Stimulated activated CD8-positive, alpha-beta memory T cell treated with anti-CD3 and anti-CD28 coated beads, Interleukin-4, amount 100 ng/mL, for 1 hour (primary cell): ENCODE data around the gene ETV6.
"Not testable (repeated sequence)": the region's sequence is repeated elsewhere in the genome, so short reads cannot be mapped to it uniquely, and the experiment has no call there.

ENCODE experiments used
- DNase-seq, 2 donors: peaks; one replicate each; pipeline ENCODE4 v3.0.0-alpha.2; 2020; ENCODE audit warnings: low read depth in 2 of 2, low spot score in 1 of 2

ETV6 gene

DNA sequence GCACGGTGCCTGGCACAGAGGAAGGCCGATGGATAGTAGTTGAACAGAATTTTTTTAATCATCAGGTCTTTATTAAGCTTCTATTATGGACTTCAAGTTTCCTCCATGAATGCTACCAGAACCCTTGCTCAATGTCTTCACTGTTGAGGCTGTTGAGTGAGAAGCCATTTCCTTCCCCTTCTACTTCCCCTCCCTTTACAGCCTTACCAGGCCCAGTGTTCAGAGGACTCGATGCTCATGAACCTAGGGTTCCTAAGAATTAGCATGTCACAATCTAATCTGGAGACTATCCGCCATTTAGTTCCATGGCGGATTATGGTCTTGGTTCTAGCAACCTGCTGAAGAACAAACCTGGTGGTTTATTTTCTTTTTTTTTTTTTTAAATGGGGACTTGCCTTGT lies 17.7 kb downstream of the ETV6 start:
- DNase-seq = no peak

DNA sequence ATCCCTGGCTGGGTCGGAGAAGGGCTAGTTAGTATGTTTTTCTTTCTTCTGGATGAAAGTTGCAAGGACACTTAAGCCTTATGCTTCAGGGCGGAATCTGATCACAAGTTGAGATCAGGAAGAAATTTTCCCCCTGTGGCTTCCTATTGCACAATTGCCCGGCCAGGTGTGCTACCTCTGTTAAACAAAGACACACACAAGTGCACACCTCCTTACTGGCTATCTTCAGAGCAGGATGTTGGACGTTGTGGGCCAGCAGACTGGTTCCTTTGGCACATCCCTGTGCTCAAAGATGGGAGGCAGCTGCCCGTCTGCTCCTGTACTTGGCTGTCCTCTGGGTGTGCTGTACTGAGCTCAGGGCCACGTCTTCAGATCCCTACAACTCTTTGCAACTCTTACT lies 19.1 kb downstream of the ETV6 start:
- DNase-seq = no peak

GRCh38 chr12:11669348-11669747 lies 19.9 kb downstream of the ETV6 start:
- no peak for DNase-seq

DNA sequence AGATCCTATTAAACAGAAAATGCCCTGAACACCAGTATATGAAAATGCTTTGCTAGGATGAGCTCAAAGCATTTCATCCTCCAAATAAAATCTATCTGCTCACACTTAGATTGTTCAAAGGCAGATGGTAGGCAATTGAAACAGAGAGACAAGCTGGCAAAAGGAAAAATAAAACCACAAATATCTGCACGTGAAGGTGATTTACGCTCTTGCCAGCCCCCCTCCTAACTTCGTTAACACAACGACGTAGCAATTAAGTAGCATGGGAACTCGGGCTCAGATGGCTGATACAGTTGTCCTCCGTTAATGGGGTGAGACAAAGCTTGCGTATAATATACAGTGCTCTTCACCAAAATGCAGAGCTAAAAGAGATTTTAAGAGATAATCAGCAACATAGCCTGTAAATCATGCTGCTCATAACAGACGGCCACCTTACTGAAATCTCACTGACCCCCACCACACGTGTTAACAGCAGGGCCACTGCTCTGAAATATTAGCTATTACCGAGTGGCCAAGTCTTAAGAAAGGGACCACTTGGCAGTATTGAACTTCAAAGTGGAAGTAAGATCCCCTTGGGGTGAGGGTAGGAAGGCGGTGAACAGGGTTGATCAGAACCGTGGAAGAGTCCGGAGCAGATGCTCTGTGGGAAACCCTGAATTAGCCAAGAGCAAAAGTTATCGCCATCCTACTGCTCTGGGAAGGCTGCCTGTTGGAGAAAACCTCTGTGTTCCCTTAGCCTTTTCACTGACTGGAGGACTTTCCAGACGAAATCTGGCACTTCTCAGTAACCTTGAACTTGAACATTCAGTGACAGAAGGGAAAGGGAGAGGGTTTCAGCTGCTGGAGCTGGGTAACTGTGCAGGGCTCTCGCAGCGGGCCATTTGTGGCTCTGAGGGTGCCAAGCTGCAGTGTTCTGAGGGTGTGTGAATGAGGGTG lies 23.1 kb downstream of the ETV6 start:
- no peak for DNase-seq

DNA sequence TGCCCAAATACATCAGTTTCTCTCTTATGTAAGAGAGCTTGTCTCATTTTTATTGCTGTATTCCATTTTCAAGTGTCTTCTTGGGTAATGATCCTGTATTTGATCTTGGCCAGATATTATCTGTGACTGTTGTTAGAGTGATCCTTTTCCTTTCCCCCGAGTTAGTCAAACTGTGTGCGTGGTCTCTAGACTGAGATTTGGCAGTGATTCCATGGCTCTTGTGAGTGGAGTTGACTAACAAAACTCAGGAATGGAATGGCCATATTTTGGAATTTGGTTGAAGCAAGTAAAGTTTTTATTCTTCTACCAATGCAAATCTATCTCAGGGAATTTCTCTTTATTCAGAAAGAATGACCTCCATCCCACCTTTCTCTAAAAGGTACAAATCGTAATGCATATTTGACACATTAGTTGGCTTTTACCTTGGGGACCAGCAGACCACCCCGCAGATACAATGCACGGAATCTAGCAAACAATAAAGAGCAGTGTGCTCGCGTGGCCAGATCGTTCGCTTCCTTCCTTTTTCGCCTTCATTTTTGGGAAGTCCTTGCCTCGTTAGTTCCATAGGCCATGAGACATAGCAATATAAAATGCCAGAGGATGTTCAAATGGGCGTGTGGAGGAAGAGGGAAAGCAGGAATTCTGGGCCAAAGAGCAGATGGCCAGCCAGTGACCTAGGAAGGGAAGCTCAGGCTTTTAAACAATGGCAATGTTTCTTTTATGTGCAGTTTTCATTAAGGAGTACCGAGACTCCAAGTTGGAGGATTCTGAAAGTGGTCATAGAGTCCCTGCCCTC lies 24.4 kb downstream of the ETV6 start:
- DNase-seq = no peak

- DNase-seq = no peak
These were observed 25.5 kb downstream of the ETV6 start for GRCh38 chr12:11674894-11675390.

DNA sequence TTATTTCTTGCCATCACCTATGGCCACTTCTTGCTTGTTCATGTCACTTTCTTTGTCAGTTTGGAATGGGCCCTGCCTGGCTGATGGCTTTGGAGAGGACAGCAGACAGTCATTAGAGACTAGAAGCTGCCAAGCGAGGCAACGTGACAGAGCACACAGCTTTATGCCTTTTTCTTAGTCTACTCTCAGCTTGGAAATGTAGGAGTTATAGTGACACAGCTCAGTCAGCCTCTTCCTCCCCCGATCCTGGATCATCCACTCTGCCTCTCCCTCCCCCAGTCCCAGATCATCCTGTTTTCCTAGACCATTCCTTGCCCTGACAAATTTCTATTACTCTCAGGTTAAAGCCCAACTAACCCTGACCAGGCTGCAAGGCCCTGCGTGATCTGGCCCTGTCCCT lies 26.6 kb downstream of the ETV6 start:
- no peak for DNase-seq

- no peak for DNase-seq
These were observed 27.6 kb downstream of the ETV6 start for GRCh38 chr12:11677093-11677492.

DNA sequence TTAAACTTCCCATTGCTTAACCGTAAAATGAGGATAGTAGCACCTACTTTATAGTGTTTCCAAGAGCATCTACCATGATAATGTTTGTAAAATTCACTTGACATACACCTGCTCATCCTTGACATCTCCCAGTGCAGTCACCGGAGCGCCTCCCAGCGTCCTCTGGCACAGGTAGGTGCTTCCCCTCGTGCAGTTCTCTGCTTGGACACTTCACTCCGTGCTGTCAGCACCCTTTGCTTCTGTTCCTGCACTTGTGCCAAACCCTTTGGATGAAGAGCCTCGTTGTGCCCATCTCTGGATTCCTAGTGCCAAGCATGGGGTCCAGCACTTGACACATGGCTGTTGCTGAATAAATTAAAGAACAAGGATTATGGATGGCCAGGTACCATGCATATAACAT lies 28.3 kb downstream of the ETV6 start:
- no peak for DNase-seq

DNA sequence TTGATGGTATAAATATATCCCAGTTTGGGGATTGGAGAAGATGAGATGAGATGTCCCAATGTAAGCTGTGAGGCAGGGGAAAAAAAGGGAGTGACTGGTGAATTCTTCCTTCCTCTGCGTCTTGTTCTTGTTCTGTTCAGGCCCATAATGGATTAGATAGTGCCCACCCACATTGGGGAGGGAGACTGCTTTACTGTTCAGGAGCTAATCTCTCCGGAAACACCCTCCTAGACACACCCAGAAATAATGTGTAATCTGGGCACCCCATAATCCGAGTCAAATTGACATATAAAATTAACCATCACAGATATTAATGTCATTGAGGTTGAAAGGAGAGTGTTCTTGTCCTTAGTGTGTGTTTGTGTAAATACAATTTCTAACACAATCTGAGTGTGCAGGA lies 29.3 kb downstream of the ETV6 start:
- DNase-seq = no peak

GRCh38 chr12:11681207-11681606 lies 31.7 kb downstream of the ETV6 start:
- DNase-seq = no peak

DNA sequence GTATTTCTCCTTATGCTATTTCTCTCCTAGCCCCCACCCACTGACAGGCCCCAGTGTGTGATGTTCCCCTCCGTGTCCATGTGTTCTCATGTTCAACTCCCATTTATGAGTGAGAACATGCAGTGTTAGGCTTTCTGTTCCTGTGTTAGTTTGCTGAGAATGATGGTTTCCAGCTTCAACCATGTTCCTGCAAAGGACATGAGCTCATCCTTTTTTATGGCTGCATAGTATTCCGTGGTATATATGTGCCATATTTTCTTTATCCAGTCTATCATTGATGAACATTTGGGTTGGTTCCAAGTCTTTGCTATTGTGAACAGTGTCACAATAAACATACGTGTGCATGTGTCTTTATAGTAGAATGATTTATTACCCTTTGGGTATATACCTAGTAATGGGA lies 32.2 kb downstream of the ETV6 start:
- DNase-seq = not testable (repeated sequence)

GRCh38 chr12:11684393-11684792 lies 34.9 kb downstream of the ETV6 start:
- no peak for DNase-seq

GRCh38 chr12:11684811-11685210 lies 35.3 kb downstream of the ETV6 start:
- DNase-seq = no peak

GRCh38 chr12:11685316-11685715 lies 35.8 kb downstream of the ETV6 start:
- no peak for DNase-seq

GRCh38 chr12:11685716-11686115 lies 36.2 kb downstream of the ETV6 start:
- no peak for DNase-seq

DNA sequence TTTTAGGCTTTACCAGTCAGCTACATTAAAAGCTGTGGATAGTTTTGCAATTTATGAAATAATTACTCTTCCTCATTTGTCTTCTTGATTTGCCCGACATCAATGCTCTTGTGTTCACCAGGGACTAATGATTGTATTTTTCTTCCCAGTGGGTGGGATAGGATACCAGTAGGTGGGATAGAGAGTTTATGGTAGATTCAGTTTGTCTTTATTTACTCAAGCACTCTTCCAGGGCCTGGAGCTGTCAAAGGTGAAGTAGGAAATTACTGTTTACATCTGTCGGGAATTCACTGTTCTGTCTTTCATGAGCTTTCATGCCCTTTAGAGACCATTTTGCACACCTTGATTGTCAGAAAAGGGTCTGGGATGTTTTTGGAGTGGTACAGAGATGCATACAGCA lies 36.6 kb downstream of the ETV6 start:
- no peak for DNase-seq

GRCh38 chr12:11687528-11687927 lies 38.1 kb downstream of the ETV6 start:
- DNase-seq = no peak

- no peak for DNase-seq
These were observed 38.9 kb downstream of the ETV6 start for GRCh38 chr12:11688379-11688778.

- DNase-seq = no peak
These were observed 39.4 kb downstream of the ETV6 start for GRCh38 chr12:11688831-11689230.

DNA sequence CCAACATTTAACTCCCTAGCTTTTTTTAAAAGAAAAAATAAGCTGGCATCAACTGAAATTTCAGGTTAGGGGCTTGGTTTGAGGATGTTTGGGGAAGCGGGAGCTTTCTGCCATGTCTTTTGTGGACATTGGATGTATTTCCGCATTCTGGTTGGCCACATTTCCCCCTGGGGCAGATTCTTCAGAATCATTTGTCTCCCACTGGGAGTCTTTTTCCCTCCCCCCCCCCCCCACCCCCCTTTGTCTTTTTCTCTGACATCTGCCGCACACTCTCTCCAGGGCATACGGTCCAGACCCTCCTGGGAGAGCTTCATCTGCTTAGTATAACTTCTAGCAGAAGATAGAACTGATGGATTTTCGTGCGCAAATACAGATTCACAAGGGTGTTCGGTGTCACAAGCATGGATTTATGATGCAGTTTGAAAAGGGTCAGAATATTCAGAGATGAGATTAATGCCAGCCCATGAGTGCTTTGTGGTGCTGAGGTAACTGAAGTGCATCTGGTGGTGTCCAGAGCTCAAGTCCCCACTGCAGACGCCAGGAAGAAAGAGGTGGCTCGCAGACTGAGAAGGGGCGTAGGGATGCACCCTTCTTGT lies 40.2 kb downstream of the ETV6 start:
- no peak for DNase-seq

DNA sequence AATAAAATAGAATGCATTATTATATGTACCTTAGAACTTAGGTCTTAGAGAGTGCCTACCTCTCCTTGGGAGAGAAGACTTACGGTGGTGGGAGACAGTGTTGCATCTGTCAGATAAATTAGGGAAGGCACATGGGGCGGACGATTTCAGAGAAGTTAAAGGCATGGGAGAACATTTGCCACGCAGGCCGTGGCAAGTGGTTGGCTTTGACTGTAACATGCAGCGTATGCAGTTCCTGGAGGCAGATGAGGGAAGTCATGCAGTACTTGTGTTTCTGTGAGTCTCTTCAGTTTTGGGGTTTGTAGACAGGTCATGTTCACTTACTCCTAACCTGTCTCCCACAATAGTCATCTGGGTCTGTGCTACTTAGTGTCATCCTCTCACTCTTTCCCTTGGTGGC lies 43.6 kb downstream of the ETV6 start:
- DNase-seq = no peak
